ENCODE data around the gene SMC1B. TPM values are rescaled to one million over a fixed set of nuclear protein-coding genes. Genes with fewer than 3 reads are reported as not detected.
A peak's percentile ranks its signal among the peaks of the same experiment; 100 is the strongest.

The SMC1B gene
- total RNA-seq, 4 donors from 2014 or later: 0.21 TPM; not detected in 3

- 82% methylated on average over 4 of the region's 4 CpGs for WGBS
- no peaks in the 10 kb centered on the region for H3K36me3 ChIP-seq
- no peaks in the 10 kb centered on the region for H3K27me3 ChIP-seq
- H3K4me1 ChIP-seq: peaks cover 42% of the 10 kb centered on the region
- TF ChIP-seq POLR2A (IDR thresholded peaks at IDR 0.05) (no peak), EP300 (IDR thresholded peaks at IDR 0.05) (no peak), POLR2AphosphoS5 (IDR thresholded peaks at IDR 0.05) (no peak)
- TF ChIP-seq, protein P1, sequence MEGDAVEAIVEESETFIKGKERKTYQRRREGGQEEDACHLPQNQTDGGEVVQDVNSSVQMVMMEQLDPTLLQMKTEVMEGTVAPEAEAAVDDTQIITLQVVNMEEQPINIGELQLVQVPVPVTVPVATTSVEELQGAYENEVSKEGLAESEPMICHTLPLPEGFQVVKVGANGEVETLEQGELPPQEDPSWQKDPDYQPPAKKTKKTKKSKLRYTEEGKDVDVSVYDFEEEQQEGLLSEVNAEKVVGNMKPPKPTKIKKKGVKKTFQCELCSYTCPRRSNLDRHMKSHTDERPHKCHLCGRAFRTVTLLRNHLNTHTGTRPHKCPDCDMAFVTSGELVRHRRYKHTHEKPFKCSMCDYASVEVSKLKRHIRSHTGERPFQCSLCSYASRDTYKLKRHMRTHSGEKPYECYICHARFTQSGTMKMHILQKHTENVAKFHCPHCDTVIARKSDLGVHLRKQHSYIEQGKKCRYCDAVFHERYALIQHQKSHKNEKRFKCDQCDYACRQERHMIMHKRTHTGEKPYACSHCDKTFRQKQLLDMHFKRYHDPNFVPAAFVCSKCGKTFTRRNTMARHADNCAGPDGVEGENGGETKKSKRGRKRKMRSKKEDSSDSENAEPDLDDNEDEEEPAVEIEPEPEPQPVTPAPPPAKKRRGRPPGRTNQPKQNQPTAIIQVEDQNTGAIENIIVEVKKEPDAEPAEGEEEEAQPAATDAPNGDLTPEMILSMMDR (IDR thresholded peaks at IDR 0.05): no peak
- no peaks in the 10 kb centered on the region for H3K9me3 ChIP-seq
- H3K4me3 ChIP-seq: no peak overlapping the region
- H3K27ac ChIP-seq: no peak overlapping the region
- DNase-seq (ENCODE audit: low spot score in 2 of 2): no peak
Measured at GRCh38 chr22:45312856-45313255, 100.5 kb downstream of the SMC1B start.

GRCh38 chr22:45312415-45312814, 101.0 kb downstream of the SMC1B start:
- no peaks in the 10 kb centered on the region for H3K9me3 ChIP-seq
- H3K4me1 ChIP-seq: peaks cover 37% of the 10 kb centered on the region
- no peak overlapping the region for H3K27ac ChIP-seq
- no peaks in the 10 kb centered on the region for H3K27me3 ChIP-seq
- TF ChIP-seq EP300 (IDR thresholded peaks at IDR 0.05): no peak
- TF ChIP-seq POLR2A (IDR thresholded peaks at IDR 0.05): no peak
- no peak for TF ChIP-seq POLR2AphosphoS5 (IDR thresholded peaks at IDR 0.05)
- TF ChIP-seq, protein P1 (IDR thresholded peaks at IDR 0.05): no peak
- H3K4me3 ChIP-seq: no peak overlapping the region
- no peaks in the 10 kb centered on the region for H3K36me3 ChIP-seq
- WGBS: 89% methylated on average over 8 of the region's 8 CpGs
- no peak for DNase-seq (ENCODE audit: low spot score in 2 of 2)

GRCh38 chr22:45310977-45311531, 102.3 kb downstream of the SMC1B start:
- WGBS: 44% methylated on average over 14 of the region's 14 CpGs
- DNase-seq (ENCODE audit: low spot score in 2 of 2): no peak
- Histone ChIP-seq H3K4me1 (peaks cover 28% of the 10 kb centered on the region), H3K9me3 (no peaks in the 10 kb centered on the region), H3K27me3 (no peaks in the 10 kb centered on the region), H3K27ac (peak overlapping the region; percentile 74), H3K4me3 (peak overlapping the region; percentile 93), H3K36me3 (no peaks in the 10 kb centered on the region)
- no peak for TF ChIP-seq POLR2A (IDR thresholded peaks at IDR 0.05)

- Histone ChIP-seq H3K27me3 (no peaks in the 10 kb centered on the region), H3K4me3 (peak overlapping the region; percentile 93), H3K9me3 (no peaks in the 10 kb centered on the region), H3K36me3 (no peaks in the 10 kb centered on the region), H3K27ac (peak overlapping the region; percentile 74), H3K4me1 (peaks cover 28% of the 10 kb centered on the region)
- DNase-seq (ENCODE audit: low spot score in 2 of 2): peak in 1 of 2 donors; percentile 81
- TF ChIP-seq EP300 (IDR thresholded peaks at IDR 0.05) (no peak), POLR2A (IDR thresholded peaks at IDR 0.05) (no peak), POLR2AphosphoS5 (IDR thresholded peaks at IDR 0.05) (no peak)
- TF ChIP-seq, protein P1 (IDR thresholded peaks at IDR 0.05): no peak
- WGBS: 2% methylated on average over 17 of the region's 33 CpGs
Measured at GRCh38 chr22:45310331-45310976, 102.9 kb downstream of the SMC1B start.

- H3K27ac ChIP-seq: peak within 1 kb of the TSS; percentile 74
- TF ChIP-seq, protein P1 (IDR thresholded peaks at IDR 0.05): no peak
- TF ChIP-seq POLR2AphosphoS5 (IDR thresholded peaks at IDR 0.05): peak in 2 of 3 donors; percentile 23 to 39
- peak in 1 of 2 donors; percentile 36 for TF ChIP-seq POLR2A (IDR thresholded peaks at IDR 0.05)
- H3K4me3 ChIP-seq: peak within 1 kb of the TSS; percentile 93
- WGBS: 2% methylated on average over 6 of the region's 95 CpGs
- DNase-seq (ENCODE audit: low spot score in 2 of 2): peak; percentile 94 to 95
- H3K27me3 ChIP-seq: no peaks in the 10 kb centered on the region
- H3K36me3 ChIP-seq: no peaks in the 10 kb centered on the region
- peaks cover 28% of the 10 kb centered on the region for H3K4me1 ChIP-seq
- H3K9me3 ChIP-seq: no peaks in the 10 kb centered on the region
Measured at GRCh38 chr22:45309422-45310227, 103.8 kb downstream of the SMC1B start, which contains the start of gene FAM118A. TSS of gene FAM118A (plus strand) at chr22:45309934. CDS start at chr22:45322380, 12,446 bp downstream.

All from suprapubic skin (tissue), 4 donors.